ENCODE results near the gene OTX2. TPM values are rescaled to one million over a fixed set of nuclear protein-coding genes. Genes with fewer than 3 reads are reported as not detected.

The OTX2 gene
- total RNA-seq, 2 experiments from 2014 or later: not detected

DNA sequence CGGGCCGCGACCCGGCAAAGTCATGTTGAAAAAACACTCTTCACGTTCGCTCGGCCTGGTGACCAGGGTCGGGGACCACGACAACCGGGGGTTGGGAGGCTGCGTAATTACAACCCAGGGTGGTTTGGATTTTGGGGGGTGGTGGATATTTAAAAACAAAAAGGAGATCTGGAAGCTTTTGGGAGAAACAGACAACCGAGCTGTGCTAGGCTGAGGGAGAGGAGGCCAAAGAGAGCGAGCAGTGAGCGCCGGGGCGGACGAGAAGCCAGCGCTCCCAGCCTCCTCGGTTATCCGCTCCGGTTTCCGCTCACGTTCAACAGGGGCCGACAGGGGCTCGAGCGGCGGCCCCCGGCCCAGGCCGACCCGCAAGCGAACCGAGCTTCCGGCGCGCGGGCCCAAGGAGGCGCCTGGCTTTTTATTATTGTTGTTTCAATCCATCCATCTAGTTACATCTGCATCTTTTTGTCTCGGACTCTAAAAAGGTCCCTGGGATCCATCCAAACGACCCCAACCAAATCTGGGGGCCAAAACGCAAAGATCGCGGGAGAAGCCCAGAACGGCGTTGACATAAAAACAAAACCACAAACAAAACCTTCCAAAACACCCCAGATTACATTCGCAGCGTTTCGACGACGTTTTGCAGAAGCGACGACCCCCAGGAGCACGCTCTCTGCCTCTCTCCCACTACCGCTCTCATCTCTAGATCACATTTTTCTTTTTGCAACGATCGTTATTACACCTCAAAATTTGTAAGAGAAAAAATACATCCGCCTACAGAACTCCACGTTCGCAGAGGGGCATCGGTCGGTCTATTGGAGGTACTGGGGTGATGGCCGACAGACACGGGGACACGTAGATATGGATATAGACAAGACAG, 771 bp downstream of the OTX2 start:
- H3K4me2 ChIP-seq (ENCODE audit: low read length): no peak overlapping the region
- H3K4me1 ChIP-seq (ENCODE audit: insufficient read depth, low read length, poor library complexity, severe bottlenecking): no peaks in the 10 kb centered on the region
- no peak overlapping the region for H3K27ac ChIP-seq (ENCODE audit: low read depth, low read length, poor library complexity, severe bottlenecking)
- no peaks in the 10 kb centered on the region for H3K9me2 ChIP-seq (ENCODE audit: insufficient read depth, low read length)
- no peak for DNase-seq (ENCODE audit: low spot score)
- no peak overlapping the region for H3K4me3 ChIP-seq (ENCODE audit: low read depth, low read length, poor library complexity, severe bottlenecking)
- POLR2A ChIA-PET: no interaction called here
- H4K20me1 ChIP-seq (ENCODE audit: insufficient read depth, low read length): no peaks in the 10 kb centered on the region
- intact Hi-C loops (cut with micrococcal nuclease; ENCODE audit: unreplicated experiment): no loop called here
- no peaks in the 10 kb centered on the region for H3K36me3 ChIP-seq (ENCODE audit: insufficient read depth, low read length)
- no peak overlapping the region for H2AFZ ChIP-seq (ENCODE audit: low read length)
- H3K79me2 ChIP-seq (ENCODE audit: insufficient read depth, low read depth, low read length): no peaks in the 10 kb centered on the region
- no peak for TF ChIP-seq EZH2phosphoT487 (IDR thresholded peaks at IDR 0.05; ENCODE audit: borderline replicate concordance, low read depth, low read length)
- TF ChIP-seq, protein P1, sequence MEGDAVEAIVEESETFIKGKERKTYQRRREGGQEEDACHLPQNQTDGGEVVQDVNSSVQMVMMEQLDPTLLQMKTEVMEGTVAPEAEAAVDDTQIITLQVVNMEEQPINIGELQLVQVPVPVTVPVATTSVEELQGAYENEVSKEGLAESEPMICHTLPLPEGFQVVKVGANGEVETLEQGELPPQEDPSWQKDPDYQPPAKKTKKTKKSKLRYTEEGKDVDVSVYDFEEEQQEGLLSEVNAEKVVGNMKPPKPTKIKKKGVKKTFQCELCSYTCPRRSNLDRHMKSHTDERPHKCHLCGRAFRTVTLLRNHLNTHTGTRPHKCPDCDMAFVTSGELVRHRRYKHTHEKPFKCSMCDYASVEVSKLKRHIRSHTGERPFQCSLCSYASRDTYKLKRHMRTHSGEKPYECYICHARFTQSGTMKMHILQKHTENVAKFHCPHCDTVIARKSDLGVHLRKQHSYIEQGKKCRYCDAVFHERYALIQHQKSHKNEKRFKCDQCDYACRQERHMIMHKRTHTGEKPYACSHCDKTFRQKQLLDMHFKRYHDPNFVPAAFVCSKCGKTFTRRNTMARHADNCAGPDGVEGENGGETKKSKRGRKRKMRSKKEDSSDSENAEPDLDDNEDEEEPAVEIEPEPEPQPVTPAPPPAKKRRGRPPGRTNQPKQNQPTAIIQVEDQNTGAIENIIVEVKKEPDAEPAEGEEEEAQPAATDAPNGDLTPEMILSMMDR (conservative IDR thresholded peaks at IDR 0.05; ENCODE audit: low read length): no peak
- H3K9me3 ChIP-seq (ENCODE audit: low read length): no peaks in the 10 kb centered on the region
- BruUV-seq (replicated peaks): no TSS peak
- CTCF ChIA-PET (ENCODE audit: unreplicated experiment): no interaction called here

DNA sequence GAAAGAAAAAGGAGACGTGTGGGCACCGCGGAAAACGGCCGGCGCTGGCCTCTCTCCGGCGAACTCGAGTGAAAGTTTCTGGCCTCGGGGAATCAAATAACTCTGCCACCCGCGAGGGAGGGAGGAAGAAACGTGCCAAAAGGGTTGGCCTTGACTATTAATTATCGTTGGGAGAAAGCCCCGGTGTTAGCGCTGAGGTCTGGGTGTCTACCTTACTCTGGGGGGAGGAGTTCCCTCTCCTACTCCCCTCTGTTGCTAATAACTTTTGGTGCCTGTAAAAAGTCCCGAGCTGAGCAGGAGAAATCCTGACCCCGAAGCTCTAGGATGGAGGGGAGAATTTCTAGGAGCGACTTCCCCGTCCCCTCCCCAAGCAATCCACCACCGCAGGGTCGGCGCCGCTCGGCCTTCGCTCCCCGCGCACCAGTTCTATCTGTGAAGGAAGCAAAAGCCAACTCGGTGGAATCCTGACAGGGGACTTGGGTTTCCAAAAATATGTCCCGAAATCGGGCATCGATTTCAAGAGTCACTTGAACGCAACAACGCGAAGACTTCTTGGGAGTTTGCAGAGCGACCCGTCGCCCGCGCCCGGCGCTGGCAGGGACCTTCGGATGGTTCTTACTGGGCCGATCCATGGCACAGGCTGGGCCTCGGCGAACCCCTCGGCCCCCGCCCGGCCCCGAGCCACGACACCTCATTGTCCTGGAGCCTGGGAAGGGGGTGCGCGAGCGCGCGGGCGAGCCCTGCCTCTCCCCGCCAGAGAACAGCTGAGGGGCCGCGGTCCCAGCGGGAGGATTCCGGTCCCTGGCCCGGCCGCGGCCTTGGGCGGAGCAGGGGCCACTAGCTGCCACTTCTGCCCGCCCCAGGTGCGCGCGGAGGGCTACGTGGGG, 1.7 kb downstream of the OTX2 start:
- H3K27ac ChIP-seq (ENCODE audit: low read depth, low read length, poor library complexity, severe bottlenecking): no peak overlapping the region
- H3K4me3 ChIP-seq (ENCODE audit: low read depth, low read length, poor library complexity, severe bottlenecking): no peak overlapping the region
- H3K36me3 ChIP-seq (ENCODE audit: insufficient read depth, low read length): no peaks in the 10 kb centered on the region
- TF ChIP-seq, protein P1 (conservative IDR thresholded peaks at IDR 0.05; ENCODE audit: low read length): no peak
- TF ChIP-seq EZH2phosphoT487 (IDR thresholded peaks at IDR 0.05; ENCODE audit: borderline replicate concordance, low read depth, low read length): no peak
- no peak overlapping the region for H2AFZ ChIP-seq (ENCODE audit: low read length)
- DNase-seq (ENCODE audit: low spot score): no peak
- intact Hi-C loops (cut with micrococcal nuclease; ENCODE audit: unreplicated experiment): no loop called here
- H4K20me1 ChIP-seq (ENCODE audit: insufficient read depth, low read length): no peaks in the 10 kb centered on the region
- no peaks in the 10 kb centered on the region for H3K9me3 ChIP-seq (ENCODE audit: low read length)
- ChIA-PET POLR2A (no interaction called here), CTCF (ENCODE audit: unreplicated experiment) (no interaction called here)
- BruUV-seq (replicated peaks): no TSS peak
- H3K9me2 ChIP-seq (ENCODE audit: insufficient read depth, low read length): no peaks in the 10 kb centered on the region
- no peaks in the 10 kb centered on the region for H3K79me2 ChIP-seq (ENCODE audit: insufficient read depth, low read depth, low read length)
- no peak overlapping the region for H3K4me2 ChIP-seq (ENCODE audit: low read length)
- no peaks in the 10 kb centered on the region for H3K4me1 ChIP-seq (ENCODE audit: insufficient read depth, low read length, poor library complexity, severe bottlenecking)

DNA sequence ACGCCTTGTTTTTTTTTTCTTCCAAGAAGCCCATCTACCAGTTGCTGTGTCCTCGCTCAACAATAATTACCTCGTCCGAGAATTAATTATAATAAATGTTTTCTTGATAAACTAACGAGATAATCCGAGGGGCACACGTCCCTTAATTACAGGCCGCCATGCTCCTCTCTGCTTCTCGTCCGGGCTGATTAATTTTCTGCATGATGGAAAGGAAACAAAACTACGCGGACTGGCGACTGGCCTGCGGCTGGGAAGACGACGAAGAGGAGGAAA, 2.2 kb downstream of the OTX2 start:
- intact Hi-C loops (cut with micrococcal nuclease; ENCODE audit: unreplicated experiment): no loop called here
- CTCF ChIA-PET (ENCODE audit: unreplicated experiment): no interaction called here

More for the DNA sequence above, 2.2 kb downstream of the OTX2 start:
- Histone ChIP-seq H3K9me3 (ENCODE audit: low read length) (no peaks in the 10 kb centered on the region), H3K4me1 (ENCODE audit: insufficient read depth, low read length, poor library complexity, severe bottlenecking) (no peaks in the 10 kb centered on the region), H4K20me1 (ENCODE audit: insufficient read depth, low read length) (no peaks in the 10 kb centered on the region), H3K27ac (ENCODE audit: low read depth, low read length, poor library complexity, severe bottlenecking) (no peak overlapping the region), H3K4me2 (ENCODE audit: low read length) (no peak overlapping the region), H3K36me3 (ENCODE audit: insufficient read depth, low read length) (no peaks in the 10 kb centered on the region), H3K4me3 (ENCODE audit: low read depth, low read length, poor library complexity, severe bottlenecking) (no peak overlapping the region), H3K9me2 (ENCODE audit: insufficient read depth, low read length) (no peaks in the 10 kb centered on the region), H3K79me2 (ENCODE audit: insufficient read depth, low read depth, low read length) (no peaks in the 10 kb centered on the region), H2AFZ (ENCODE audit: low read length) (no peak overlapping the region)
- TF ChIP-seq, protein P1 (conservative IDR thresholded peaks at IDR 0.05; ENCODE audit: low read length): no peak
- no peak for TF ChIP-seq EZH2phosphoT487 (IDR thresholded peaks at IDR 0.05; ENCODE audit: borderline replicate concordance, low read depth, low read length)
- no TSS peak for BruUV-seq (replicated peaks)
- no peak for DNase-seq (ENCODE audit: low spot score)
- POLR2A ChIA-PET: no interaction called here
